OCI-LY1 (cell line): ENCODE data around the gene RPL23.

Experiments
- H2AFZ ChIP-seq: fragments of 200-600 bp; sonication (generic), shearing (Covaris generic); 2 replicates; pipeline ENCODE4 v1.6.0; 2014; ENCODE audit warnings: antibody characterized with exemption, mild to moderate bottlenecking, low read length
- H3F3A ChIP-seq: fragments of 200-600 bp; sonication (generic), shearing (Covaris generic); 2 replicates; pipeline ENCODE4 v1.6.0; 2014; ENCODE audit warnings: mild to moderate bottlenecking, antibody characterized with exemption, low read length, moderate library complexity; ENCODE audit not compliant: insufficient read depth
- H3K27ac ChIP-seq: fragments of 200-600 bp; sonication (generic); 2 replicates; pipeline ENCODE4 v1.5.1; 2014; ENCODE audit warnings: low read length, mixed run types, mild to moderate bottlenecking, low read depth; ENCODE audit not compliant: poor library complexity, severe bottlenecking
- H3K27me3 ChIP-seq: fragments of 200-600 bp; sonication (generic); 2 replicates; pipeline ENCODE4 v1.6.0; 2014; ENCODE audit warnings: antibody characterized with exemption, mild to moderate bottlenecking, low read length, moderate library complexity; ENCODE audit not compliant: insufficient read depth
- H3K36me3 ChIP-seq: fragments of 200-600 bp; sonication (generic); 2 replicates; pipeline ENCODE4 v1.6.1; 2014; ENCODE audit warnings: mild to moderate bottlenecking, antibody characterized with exemption, low read length, moderate library complexity, mixed read lengths; ENCODE audit not compliant: insufficient read depth
- H3K4me1 ChIP-seq: fragments of 200-600 bp; sonication (generic); 2 replicates; pipeline ENCODE4 v1.5.1; 2014; ENCODE audit warnings: mild to moderate bottlenecking, low read length, moderate library complexity; ENCODE audit not compliant: insufficient read depth, severe bottlenecking
- H3K4me2 ChIP-seq: fragments of 200-600 bp; sonication (generic), shearing (Covaris generic); 2 replicates; pipeline ENCODE4 v1.6.1; 2014; ENCODE audit warnings: low read length
- H3K4me3 ChIP-seq: fragments of 200-600 bp; sonication (generic); 2 replicates; pipeline ENCODE4 v1.5.1; 2014; ENCODE audit warnings: low read length, low read depth, mild to moderate bottlenecking, mixed read lengths; ENCODE audit not compliant: poor library complexity, severe bottlenecking
- H3K79me2 ChIP-seq: fragments of 200-600 bp; shearing (Covaris generic); 2 replicates; pipeline ENCODE4 v1.6.1; 2016; ENCODE audit warnings: mixed run types, low read length, mixed read lengths; ENCODE audit not compliant: insufficient read depth
- H3K9ac ChIP-seq: fragments of 200-600 bp; sonication (generic), shearing (Covaris generic); 2 replicates; pipeline ENCODE4 v1.6.1; 2014; ENCODE audit warnings: mild to moderate bottlenecking, low read length, mixed read lengths
- H3K9me2 ChIP-seq: fragments of 200-600 bp; sonication (generic), shearing (Covaris generic); 2 replicates; pipeline ENCODE4 v1.6.1; 2014; ENCODE audit warnings: low read depth, mild to moderate bottlenecking, low read length, mixed read lengths
- H3K9me3 ChIP-seq: fragments of 200-600 bp; shearing (Covaris generic); 2 replicates; pipeline ENCODE4 v1.6.1; 2014; ENCODE audit warnings: low read length, mixed read lengths
- H4K20me1 ChIP-seq: fragments of 200-600 bp; sonication (generic), shearing (Covaris generic); 2 replicates; pipeline ENCODE4 v1.6.0; 2016; ENCODE audit warnings: mild to moderate bottlenecking, low read length; ENCODE audit not compliant: insufficient read depth
- EZH2 ChIP-seq: fragments of 200-600 bp; sonication (generic), shearing (Covaris generic); IDR thresholded peaks from 2 replicates; pipeline ENCODE4 v1.8.0; 2017; ENCODE audit warnings: borderline replicate concordance, mixed run types, mild to moderate bottlenecking, antibody characterized with exemption, low read length, moderate library complexity, mixed read lengths
- TF ChIP-seq, protein P1 (sequence below): fragments of 200-600 bp; sonication (generic), shearing (Covaris generic); IDR thresholded peaks from 2 replicates; pipeline ENCODE4 v1.5.1; 2017; ENCODE audit warnings: mild to moderate bottlenecking, antibody characterized with exemption, low read length, moderate library complexity, mixed read lengths

Gene RPL23

DNA sequence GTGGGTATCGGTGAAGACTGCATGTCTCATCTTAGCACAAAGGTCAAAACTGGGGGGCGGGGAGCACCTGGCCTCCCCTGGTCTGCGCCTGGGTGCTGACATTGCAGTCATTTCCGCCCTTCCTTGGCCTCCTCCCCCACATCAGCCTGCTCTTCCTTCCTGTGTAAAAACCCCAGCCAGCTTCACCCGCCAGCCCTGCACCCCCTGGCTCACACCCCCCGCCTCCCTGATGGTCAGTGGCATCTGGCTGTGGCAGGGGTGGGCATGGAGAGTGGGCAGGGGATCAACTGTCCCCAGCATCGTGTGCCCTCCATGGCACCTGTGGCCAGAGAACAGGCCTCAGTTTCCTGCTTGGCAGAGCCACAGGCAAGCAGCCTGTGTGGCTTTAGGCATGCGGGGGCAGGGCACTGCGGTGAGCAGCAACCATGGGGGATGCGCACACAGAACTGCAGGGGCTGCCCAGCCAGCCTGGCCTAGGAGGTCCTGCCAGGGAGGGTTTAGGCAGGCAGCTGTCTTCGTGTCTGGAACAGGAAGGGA is 45.4 kb upstream of the RPL23 start:
- Histone ChIP-seq H3K9me3 (no peaks in the 10 kb centered on the region), H3K4me1 (peaks cover 26% of the 10 kb centered on the region), H2AFZ (no peak overlapping the region), H3K27me3 (no peaks in the 10 kb centered on the region), H3F3A (no peaks in the 10 kb centered on the region), H3K27ac (peak overlapping the region; percentile 91), H3K9ac (peak overlapping the region; percentile 68), H3K4me2 (peak overlapping the region; percentile 56), H3K9me2 (no peaks in the 10 kb centered on the region), H4K20me1 (no peaks in the 10 kb centered on the region), H3K36me3 (peaks cover 53% of the 10 kb centered on the region), H3K79me2 (no peaks in the 10 kb centered on the region), H3K4me3 (peak overlapping the region; percentile 26)
- no peak for TF ChIP-seq EZH2
- TF ChIP-seq, protein P1, sequence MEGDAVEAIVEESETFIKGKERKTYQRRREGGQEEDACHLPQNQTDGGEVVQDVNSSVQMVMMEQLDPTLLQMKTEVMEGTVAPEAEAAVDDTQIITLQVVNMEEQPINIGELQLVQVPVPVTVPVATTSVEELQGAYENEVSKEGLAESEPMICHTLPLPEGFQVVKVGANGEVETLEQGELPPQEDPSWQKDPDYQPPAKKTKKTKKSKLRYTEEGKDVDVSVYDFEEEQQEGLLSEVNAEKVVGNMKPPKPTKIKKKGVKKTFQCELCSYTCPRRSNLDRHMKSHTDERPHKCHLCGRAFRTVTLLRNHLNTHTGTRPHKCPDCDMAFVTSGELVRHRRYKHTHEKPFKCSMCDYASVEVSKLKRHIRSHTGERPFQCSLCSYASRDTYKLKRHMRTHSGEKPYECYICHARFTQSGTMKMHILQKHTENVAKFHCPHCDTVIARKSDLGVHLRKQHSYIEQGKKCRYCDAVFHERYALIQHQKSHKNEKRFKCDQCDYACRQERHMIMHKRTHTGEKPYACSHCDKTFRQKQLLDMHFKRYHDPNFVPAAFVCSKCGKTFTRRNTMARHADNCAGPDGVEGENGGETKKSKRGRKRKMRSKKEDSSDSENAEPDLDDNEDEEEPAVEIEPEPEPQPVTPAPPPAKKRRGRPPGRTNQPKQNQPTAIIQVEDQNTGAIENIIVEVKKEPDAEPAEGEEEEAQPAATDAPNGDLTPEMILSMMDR: no peak

DNA sequence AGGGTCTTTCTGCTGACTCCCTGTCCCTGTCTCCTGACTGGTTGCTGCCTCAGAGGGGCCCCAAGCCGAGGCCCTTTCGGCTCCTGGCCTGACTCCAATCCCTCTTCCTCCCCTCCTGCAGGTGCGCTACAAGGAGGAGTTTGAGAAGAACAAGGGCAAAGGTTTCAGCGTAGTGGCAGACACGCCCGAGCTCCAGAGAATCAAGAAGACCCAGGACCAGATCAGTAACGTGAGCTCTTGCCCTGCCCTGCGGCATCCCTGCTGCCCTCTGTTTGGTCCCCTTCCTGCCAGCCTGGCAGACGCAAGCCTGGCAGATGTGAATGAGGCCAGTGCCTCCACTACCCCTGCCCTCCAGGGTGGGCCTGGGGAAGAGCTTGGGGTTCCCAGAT is 44.8 kb upstream of the RPL23 start:
- TF ChIP-seq, protein P1: no peak
- no peak for TF ChIP-seq EZH2
- H3F3A ChIP-seq: no peaks in the 10 kb centered on the region
- H3K36me3 ChIP-seq: peaks cover 49% of the 10 kb centered on the region
- H3K9me2 ChIP-seq: no peaks in the 10 kb centered on the region
- peaks cover 29% of the 10 kb centered on the region for H3K4me1 ChIP-seq
- no peak overlapping the region for H2AFZ ChIP-seq
- peak overlapping the region; percentile 68 for H3K9ac ChIP-seq
- H3K79me2 ChIP-seq: no peaks in the 10 kb centered on the region
- H3K27ac ChIP-seq: peak overlapping the region; percentile 91
- H3K4me3 ChIP-seq: peak overlapping the region; percentile 26
- no peaks in the 10 kb centered on the region for H3K9me3 ChIP-seq
- no peaks in the 10 kb centered on the region for H4K20me1 ChIP-seq
- H3K4me2 ChIP-seq: peak overlapping the region; percentile 56
- no peaks in the 10 kb centered on the region for H3K27me3 ChIP-seq

DNA sequence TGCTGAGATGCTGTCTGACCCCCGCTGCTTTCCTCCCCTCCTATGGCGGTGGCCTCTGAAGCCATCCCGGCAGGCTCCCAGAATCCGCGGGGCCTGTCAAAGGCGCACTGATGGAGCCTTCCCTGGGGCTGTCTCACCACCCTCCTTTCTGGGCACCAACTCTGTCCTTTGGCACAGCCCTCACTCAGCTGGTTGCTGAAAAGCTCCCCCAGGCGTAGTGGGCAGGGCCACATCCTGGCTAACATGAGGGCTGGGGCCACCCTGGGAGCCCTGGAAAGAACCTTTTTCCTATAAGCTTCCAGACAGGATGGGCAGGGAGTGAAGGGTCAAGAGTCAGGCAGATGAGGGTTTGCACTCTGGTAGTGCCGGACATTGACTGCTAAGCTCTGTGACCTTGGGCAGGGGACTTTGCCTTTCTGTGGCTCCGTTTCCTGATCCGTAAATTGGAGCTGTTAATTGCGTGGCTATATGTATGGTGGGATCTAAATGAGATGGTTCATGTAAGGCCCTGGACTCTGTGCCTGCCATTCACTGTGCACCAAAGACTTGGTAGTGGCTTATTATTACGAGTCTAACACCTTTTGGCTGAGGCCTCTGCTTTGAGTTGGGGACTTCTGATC is 44.3 kb upstream of the RPL23 start:
- TF ChIP-seq, protein P1: no peak
- TF ChIP-seq EZH2: no peak
- peaks cover 34% of the 10 kb centered on the region for H3K4me1 ChIP-seq
- H3K4me3 ChIP-seq: peak overlapping the region; percentile 26
- H3K9me3 ChIP-seq: no peaks in the 10 kb centered on the region
- no peaks in the 10 kb centered on the region for H4K20me1 ChIP-seq
- H2AFZ ChIP-seq: no peak overlapping the region
- peak overlapping the region; percentile 68 for H3K9ac ChIP-seq
- H3K27me3 ChIP-seq: no peaks in the 10 kb centered on the region
- no peaks in the 10 kb centered on the region for H3K79me2 ChIP-seq
- no peaks in the 10 kb centered on the region for H3F3A ChIP-seq
- H3K27ac ChIP-seq: peak overlapping the region; percentile 91
- peak overlapping the region; percentile 56 for H3K4me2 ChIP-seq
- peaks cover 49% of the 10 kb centered on the region for H3K36me3 ChIP-seq
- no peaks in the 10 kb centered on the region for H3K9me2 ChIP-seq
